Measurements from ENCODE around the gene RAB44.

The RAB44 gene

DNA sequence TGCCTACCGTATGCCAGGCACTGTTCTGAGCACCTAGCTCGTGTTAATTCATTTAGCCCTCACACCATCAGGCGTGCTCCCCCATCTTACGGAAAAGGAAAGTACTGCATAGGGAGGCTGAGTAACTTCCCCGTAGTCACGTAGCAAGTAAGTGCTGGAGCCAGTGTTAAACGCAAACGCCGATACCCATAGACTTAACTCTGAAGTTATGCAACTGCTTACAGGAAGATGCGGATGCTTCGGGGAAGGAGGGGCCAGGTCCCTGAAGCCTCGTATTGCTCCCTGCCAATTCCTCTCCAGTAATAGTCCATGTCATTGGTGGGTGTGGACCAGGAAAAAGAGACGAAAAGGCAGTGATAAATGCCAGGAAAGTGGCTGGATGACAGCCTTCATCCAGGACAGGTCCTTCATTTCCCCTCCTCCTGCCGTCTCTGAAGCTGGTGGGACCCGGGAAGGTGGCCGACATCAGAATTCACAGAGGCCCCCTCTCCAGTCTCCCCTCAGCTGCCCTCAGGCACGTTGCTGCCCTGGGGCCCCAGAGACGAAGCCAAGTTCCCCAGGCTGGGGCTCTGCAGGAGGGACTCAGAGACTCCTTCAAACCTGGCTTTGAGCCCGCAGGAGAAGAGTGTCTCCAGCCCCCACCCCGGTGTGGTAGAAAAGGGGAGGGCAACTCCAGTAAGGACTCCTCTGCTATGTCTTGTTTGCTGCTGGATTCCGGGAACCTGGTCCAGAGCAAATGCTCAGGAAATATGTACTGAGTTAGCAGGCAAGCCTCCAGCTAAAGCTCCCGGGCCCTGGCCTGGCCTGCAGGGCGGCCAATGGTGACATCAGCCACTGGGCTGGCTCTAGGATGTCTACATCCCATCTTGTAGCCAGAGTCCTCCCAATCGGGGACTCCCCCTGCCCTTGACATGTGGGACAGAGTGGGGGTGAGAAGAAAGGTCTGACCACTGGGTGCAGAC is 37.8 kb downstream of the RAB44 start:
- no peak overlapping the region for H3K9ac ChIP-seq
- no peaks in the 10 kb centered on the region for H3K36me3 ChIP-seq (ENCODE audit: control insufficient read depth, insufficient read depth, low read length)
- H2AFZ ChIP-seq = peak overlapping the region; percentile 31
- H3K4me2 ChIP-seq (ENCODE audit: low read length) = peak overlapping the region; percentile 19
- H3K9me3 ChIP-seq (ENCODE audit: control insufficient read depth, low read length) = no peaks in the 10 kb centered on the region
- H3K4me3 ChIP-seq (ENCODE audit: low read depth, low read length) = no peak overlapping the region
- H3K79me2 ChIP-seq = no peaks in the 10 kb centered on the region
- TF ChIP-seq, protein P1, sequence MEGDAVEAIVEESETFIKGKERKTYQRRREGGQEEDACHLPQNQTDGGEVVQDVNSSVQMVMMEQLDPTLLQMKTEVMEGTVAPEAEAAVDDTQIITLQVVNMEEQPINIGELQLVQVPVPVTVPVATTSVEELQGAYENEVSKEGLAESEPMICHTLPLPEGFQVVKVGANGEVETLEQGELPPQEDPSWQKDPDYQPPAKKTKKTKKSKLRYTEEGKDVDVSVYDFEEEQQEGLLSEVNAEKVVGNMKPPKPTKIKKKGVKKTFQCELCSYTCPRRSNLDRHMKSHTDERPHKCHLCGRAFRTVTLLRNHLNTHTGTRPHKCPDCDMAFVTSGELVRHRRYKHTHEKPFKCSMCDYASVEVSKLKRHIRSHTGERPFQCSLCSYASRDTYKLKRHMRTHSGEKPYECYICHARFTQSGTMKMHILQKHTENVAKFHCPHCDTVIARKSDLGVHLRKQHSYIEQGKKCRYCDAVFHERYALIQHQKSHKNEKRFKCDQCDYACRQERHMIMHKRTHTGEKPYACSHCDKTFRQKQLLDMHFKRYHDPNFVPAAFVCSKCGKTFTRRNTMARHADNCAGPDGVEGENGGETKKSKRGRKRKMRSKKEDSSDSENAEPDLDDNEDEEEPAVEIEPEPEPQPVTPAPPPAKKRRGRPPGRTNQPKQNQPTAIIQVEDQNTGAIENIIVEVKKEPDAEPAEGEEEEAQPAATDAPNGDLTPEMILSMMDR (IDR thresholded peaks at IDR 0.05) = no peak
- no peaks in the 10 kb centered on the region for H3K27me3 ChIP-seq (ENCODE audit: control insufficient read depth, insufficient read depth, low read length)
- peak overlapping the region; percentile 82 for H3K27ac ChIP-seq
- H3K4me1 ChIP-seq = peaks cover 6% of the 10 kb centered on the region

DNA sequence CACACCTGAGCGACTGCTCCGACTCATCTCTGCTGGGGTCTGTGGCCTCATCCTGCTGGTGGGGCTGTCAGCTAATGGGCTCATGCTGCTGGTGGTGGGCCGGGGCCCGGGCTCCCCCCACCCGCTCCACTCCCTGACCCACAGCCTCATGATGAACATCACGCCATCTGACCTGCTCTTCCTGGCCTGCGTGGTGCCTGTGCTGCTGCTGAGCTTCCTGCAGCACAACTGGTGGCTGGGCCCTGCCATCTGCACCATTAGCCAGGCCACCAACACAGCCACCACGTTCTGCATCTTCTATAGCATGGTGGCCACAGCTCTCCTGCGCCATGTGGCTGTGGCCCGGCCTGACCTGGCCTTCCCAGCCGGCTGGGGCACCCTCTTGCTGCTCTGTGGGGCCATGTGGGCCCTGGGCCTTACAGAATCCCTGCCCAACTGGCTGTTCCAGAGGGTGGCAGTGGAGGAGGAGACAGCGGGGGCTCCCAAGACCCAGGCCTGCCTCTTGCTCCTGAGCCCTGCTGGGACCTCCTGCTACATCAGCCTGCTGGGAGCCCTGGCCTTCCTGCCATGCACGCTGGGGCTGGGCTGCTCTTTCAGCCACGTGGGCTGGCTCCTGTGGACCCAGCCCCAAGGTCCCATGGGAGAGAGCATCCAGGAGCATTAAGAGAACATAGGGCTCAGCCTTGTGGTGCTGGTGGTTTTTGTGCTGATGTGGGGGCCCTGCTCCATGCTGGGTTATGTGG is 39.6 kb downstream of the RAB44 start:
- Histone ChIP-seq H3K27me3 (ENCODE audit: control insufficient read depth, insufficient read depth, low read length) (no peaks in the 10 kb centered on the region), H3K9ac (no peak overlapping the region), H3K79me2 (no peaks in the 10 kb centered on the region), H3K4me2 (ENCODE audit: low read length) (no peak overlapping the region), H3K9me3 (ENCODE audit: control insufficient read depth, low read length) (no peaks in the 10 kb centered on the region), H3K4me1 (peaks cover 6% of the 10 kb centered on the region), H2AFZ (no peak overlapping the region), H3K27ac (no peak overlapping the region), H3K4me3 (ENCODE audit: low read depth, low read length) (no peak overlapping the region), H3K36me3 (ENCODE audit: control insufficient read depth, insufficient read depth, low read length) (no peaks in the 10 kb centered on the region)
- TF ChIP-seq, protein P1 (IDR thresholded peaks at IDR 0.05) = no peak

DNA sequence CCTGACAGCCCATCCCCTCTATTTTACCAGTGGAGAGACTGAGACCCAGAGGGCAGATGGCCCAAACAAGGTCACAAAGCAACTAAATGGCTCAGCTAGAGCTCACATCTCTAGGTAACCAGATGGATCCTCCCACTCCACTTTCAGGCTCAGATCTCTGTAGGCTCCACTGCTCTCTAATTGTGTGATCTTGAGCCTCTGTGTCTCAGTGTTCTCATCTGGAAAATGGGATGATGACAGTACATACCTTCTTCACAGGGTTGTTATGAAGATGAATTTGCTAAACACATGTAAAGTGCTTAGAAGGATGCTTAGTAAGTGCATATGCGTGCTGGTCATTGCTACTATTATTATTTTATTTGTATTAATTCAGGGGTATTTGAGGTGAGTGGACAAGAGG is 40.5 kb downstream of the RAB44 start:
- Histone ChIP-seq H3K4me1 (peaks cover 6% of the 10 kb centered on the region), H2AFZ (no peak overlapping the region), H3K9ac (no peak overlapping the region), H3K27ac (no peak overlapping the region), H3K4me2 (ENCODE audit: low read length) (no peak overlapping the region), H3K9me3 (ENCODE audit: control insufficient read depth, low read length) (no peaks in the 10 kb centered on the region), H3K27me3 (ENCODE audit: control insufficient read depth, insufficient read depth, low read length) (no peaks in the 10 kb centered on the region), H3K4me3 (ENCODE audit: low read depth, low read length) (no peak overlapping the region), H3K79me2 (no peaks in the 10 kb centered on the region), H3K36me3 (ENCODE audit: control insufficient read depth, insufficient read depth, low read length) (no peaks in the 10 kb centered on the region)
- TF ChIP-seq, protein P1 (IDR thresholded peaks at IDR 0.05) = no peak

DNA sequence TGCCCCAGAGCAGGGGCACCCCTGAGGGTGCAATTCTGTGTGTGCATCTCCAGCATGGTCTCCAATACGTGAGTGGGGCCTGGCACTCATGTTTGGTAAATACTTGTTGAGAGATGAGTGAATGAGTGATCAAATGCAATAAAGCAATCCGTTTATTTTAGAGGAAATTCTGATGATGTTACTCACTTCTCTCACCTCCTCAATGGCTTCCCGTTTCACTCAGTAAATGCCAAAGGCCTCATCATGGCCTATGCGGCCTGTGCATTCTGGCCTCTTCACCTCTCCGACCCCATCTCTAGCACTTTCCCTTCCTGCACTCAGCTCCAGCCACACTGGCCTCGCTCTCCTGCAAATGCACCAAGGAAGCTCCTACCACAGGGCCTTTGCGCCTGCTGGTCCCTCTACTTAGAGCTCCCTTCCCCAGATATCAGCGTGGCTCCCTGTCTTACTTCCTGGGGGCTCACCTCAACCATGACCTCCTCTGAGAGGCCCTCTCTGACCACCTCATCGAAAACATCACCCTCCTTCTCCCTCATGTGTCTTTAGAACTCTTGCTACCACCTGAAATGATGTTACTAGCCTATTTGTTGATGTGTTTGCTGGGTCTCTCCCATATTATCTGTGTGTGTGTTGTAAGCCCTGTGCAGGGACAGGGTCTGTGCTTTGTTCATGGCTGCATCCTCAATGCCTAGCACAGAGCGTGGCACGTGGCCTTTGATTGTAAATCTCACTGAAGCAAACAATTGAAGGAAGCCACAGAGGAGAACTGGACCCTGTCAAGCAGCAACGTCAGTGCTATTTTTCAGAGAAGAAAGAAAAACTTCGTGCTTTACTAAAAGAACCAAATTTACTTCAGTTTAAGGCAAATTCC is 42.6 kb downstream of the RAB44 start:
- H3K4me1 ChIP-seq = peaks cover 5% of the 10 kb centered on the region
- no peaks in the 10 kb centered on the region for H3K27me3 ChIP-seq (ENCODE audit: control insufficient read depth, insufficient read depth, low read length)
- no peak overlapping the region for H3K4me3 ChIP-seq (ENCODE audit: low read depth, low read length)
- H3K36me3 ChIP-seq (ENCODE audit: control insufficient read depth, insufficient read depth, low read length) = no peaks in the 10 kb centered on the region
- TF ChIP-seq, protein P1 (IDR thresholded peaks at IDR 0.05) = no peak
- H2AFZ ChIP-seq = no peak overlapping the region
- no peaks in the 10 kb centered on the region for H3K9me3 ChIP-seq (ENCODE audit: control insufficient read depth, low read length)
- H3K4me2 ChIP-seq (ENCODE audit: low read length) = no peak overlapping the region
- H3K79me2 ChIP-seq = no peaks in the 10 kb centered on the region
- no peak overlapping the region for H3K9ac ChIP-seq
- H3K27ac ChIP-seq = no peak overlapping the region

Data from parathyroid adenoma (tissue), 2 donors.